T47D (cell line): ENCODE measurements around the gene LOXL4.

Experiments
- DNase-seq, 2 experiments: peaks; one replicate each; pipeline versions ENCODE4 v3.0.0 to v3.0.0-alpha.2; 2011 to 2012; ENCODE audit warnings: low read depth in 1 of 2, low spot score in 1 of 2
- JUND ChIP-seq: IDR thresholded peaks from 2 replicates; pipeline ENCODE4 v1.6.1; 2012; ENCODE audit warnings: low read depth
- in situ Hi-C: cut with HindIII; loops from 2 replicates; pipeline ENCODE4 v1.10.0; 2016; ENCODE audit warnings: low sequenced_read_pairs, low pct_unique_long_range_greater_than_20kb

LOXL4 gene

DNA sequence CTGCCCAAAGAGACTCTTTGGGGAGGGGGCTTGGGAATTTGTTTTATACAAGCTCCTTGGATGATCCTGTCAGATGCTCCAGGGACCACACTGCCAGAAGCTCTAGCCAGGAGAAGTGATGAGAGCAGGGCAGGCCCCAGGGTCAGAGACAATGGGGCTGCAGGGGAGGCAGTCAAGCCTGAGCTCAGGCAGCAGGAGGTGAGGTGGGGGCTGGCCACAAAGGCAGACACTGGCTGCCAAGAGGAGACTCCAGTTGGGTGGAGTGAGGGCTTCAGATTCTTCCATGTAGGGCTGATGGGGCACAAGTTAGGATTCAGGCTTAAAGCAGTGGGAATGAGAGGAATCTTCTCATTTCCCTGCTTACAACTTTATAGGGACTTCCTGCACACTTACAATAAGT is 35.6 kb upstream of the LOXL4 start:
- no peak for TF ChIP-seq JUND
- in situ Hi-C loops: no loop called here
- no peak for DNase-seq

DNA sequence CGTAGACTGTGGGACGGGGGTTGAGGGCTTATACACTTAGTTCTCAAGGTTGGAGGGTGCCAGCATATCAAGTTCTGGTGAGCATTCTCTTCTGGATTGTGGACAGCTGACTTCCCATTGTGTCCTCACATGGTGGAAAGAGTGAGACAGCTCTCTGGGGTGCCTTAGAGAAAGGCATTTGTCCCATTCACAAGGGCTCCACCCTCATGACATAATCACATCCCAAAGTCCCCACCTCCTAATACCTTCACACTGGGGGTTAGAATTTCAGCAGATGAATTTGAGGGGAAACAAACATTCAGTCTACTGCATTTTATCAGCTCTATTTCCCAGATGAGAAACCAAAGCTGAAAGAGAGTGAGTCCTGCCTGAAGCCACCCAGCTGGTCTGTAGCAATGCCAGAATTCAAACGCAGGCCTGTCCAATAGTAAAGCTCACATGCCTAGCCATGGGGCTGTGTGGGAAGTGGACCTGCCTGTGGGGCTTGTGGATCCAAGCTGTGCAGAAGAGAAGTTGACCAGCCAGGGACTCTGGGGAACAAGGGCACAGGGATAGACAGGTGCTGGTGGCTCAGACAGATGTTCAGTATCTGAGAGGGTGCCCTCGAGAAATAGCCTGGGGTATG is 34.9 kb upstream of the LOXL4 start:
- DNase-seq: no peak
- TF ChIP-seq JUND: no peak
- in situ Hi-C loops: no loop called here

GRCh38 chr10:98301664-98302319 is 33.8 kb upstream of the LOXL4 start:
- in situ Hi-C loops: no loop called here
- TF ChIP-seq JUND: no peak
- DNase-seq: no peak

- DNase-seq: no peak
- in situ Hi-C loops: no loop called here
- TF ChIP-seq JUND: no peak
Measured at GRCh38 chr10:98300526-98301229, 32.7 kb upstream of the LOXL4 start.

- TF ChIP-seq JUND: no peak
Measured at GRCh38 chr10:98299341-98299740, 31.3 kb upstream of the LOXL4 start.

DNA sequence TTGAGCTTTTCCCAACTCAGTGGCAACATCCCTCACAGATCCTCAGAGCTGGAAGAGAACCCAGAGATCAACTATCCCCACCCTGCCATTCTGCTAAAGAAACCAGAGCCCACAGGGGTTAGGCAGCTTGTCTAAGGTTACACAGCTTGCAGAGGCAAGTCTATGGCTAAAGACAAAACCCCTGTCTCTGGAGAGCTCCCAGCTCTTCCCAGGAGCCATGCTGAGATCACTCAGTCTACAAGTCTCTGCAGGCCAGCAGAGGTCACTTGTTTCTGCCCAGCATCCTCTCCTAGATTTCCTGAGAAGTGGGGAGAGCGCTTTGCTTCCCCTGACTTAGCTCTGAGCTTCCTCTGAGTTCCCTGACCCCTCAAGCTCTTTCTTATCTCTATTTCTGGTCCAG is 28.5 kb upstream of the LOXL4 start:
- no peak for DNase-seq
- in situ Hi-C loops: no loop called here
- TF ChIP-seq JUND: no peak

More at GRCh38 chr10:98299341-98299740, 31.3 kb upstream of the LOXL4 start:
- in situ Hi-C loops: no loop called here
- peak; percentile 48 to 69 for DNase-seq

DNA sequence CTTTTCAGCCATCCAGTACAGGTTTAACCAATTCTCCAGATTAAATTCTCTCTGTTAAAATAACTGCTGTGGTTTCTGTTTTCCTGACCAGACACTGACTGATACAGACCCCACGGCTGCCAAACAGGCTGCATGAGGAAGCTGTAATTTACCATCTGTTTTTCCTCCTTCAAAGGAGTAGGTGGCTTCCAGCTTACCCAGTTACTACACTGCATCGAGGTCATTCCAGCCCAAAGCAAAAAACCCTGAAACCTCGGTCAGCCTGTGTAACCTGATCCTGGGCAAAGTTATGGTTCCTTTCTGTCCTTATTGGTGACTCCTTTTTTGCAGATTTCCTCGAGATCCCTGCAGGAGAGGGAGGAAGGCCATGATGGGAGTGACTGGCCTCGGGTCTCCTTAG is 27.9 kb upstream of the LOXL4 start:
- DNase-seq: peak in 1 of 2 experiments; percentile 55
- TF ChIP-seq JUND: no peak
- in situ Hi-C loops: no loop called here

DNA sequence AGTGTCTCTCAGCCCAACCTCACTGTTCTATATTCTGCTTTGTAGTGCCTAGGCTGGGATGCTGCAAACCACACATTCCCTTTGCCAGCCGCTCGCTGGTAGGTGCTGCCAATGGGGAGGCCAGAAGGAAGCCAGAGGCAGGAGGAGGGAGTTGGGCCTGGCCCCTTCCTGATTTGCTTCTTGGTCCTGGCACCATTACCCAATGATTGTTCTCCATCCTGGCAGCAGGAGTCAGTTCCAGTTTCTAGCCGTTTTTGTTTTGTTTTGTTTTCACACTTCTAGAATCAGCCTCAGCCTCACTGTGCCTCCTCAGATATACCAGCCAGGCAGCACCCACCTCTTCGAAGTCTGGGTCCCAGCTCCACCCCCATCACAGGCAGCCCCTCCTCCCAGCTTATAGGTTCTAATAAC is 27.4 kb upstream of the LOXL4 start:
- no peak for DNase-seq
- in situ Hi-C loops: no loop called here
- no peak for TF ChIP-seq JUND

DNA sequence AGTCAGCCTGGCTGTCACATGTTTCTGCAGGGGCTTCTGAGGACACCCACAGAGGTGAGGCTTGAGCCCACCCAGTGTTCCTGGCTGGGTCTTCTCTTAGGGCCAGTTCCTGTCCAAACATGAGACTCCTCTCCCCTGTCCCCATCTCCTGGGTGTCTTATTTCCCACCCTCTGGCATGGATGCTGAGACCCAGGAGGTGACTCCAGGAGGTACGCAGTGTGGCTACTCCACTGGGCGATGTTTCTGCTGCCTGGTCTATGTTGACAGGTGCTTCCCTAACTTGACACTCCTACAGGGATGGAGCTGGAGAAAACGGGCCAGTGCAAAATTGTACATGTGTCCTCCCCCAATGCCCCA is 26.3 kb upstream of the LOXL4 start:
- TF ChIP-seq JUND: no peak
- in situ Hi-C loops: no loop called here
- DNase-seq: no peak

GRCh38 chr10:98293550-98294269 is 25.7 kb upstream of the LOXL4 start:
- no peak for TF ChIP-seq JUND
- DNase-seq: no peak
- in situ Hi-C loops: no loop called here

DNA sequence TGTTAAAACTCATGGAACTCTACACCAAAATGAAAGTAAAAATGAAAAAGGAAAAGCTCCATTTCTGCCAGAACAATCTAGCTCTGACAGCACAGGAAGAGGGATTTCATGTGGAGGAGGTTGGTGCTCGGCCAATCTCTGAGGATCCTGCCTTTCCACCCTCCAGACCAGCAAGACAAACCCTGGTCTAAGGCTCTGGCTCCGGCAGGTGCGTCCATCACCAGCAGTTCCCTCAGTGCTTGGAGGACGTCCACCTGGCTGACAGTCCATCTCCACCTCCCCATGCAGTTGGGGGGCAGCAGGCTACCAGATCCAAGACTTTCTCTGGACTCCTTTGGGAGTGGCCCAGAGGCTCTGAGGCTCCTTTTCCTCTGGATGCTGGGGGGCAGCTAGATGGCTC is 25.0 kb upstream of the LOXL4 start:
- no peak for DNase-seq
- in situ Hi-C loops: no loop called here
- TF ChIP-seq JUND: no peak

- DNase-seq: no peak
- TF ChIP-seq JUND: no peak
- in situ Hi-C loops: no loop called here
Measured at GRCh38 chr10:98289802-98290209, 21.8 kb upstream of the LOXL4 start.

DNA sequence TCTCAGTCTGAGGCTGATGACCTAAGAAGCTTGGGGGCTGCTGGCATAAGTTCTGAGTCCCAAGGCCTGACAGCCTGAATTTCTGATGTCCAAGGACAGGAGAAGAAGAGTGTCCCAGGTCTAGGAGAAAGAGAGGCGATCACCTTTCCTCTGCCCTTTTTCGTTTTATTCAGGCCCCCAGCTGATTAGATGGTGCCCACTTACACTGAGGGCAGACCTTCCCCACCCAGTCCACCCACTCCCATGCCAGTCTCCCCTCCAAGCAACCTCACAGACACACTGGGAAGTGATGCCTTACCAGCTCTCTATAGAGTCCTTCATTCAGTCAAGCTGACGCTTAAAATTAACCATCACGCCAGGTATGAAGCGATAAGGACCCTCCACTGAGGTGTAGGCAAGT is 19.3 kb upstream of the LOXL4 start:
- DNase-seq: no peak
- no peak for TF ChIP-seq JUND

More for the DNA sequence above, 19.3 kb upstream of the LOXL4 start:
- in situ Hi-C loops: no loop called here
